ENCODE measurements around the gene HIVEP3. TPM values are rescaled to one million over a fixed set of nuclear protein-coding genes. Genes with fewer than 3 reads are reported as not detected.

Gene HIVEP3
- total RNA-seq, 2 experiments from 2014 or later: 25.3 to 26.2 TPM

GRCh38 chr1:41709331-41709730 is 209.4 kb downstream of the HIVEP3 start:
- CTCF ChIA-PET: interaction anchor here (1.2 kb wide), 1 partner anchor 103 kb away, joined by 4 read pairs; no protein-coding TSS in a partner anchor
- Mint-ChIP-seq H3K4me3 (no peak overlapping the region), H3K4me1 (ENCODE audit: low read depth) (peaks cover 6% of the 10 kb centered on the region), H3K36me3 (peaks cover 4% of the 10 kb centered on the region), H3K27me3 (no peaks in the 10 kb centered on the region), H3K9me3 (no peaks in the 10 kb centered on the region), H3K27ac (no peak overlapping the region)
- DNase-seq: no peak
- POLR2A ChIA-PET: interaction anchor here (1.2 kb wide), 1 partner anchor 10 kb away, joined by 3 read pairs; no protein-coding TSS in a partner anchor
- intact Hi-C loops (cut with micrococcal nuclease): no loop called here

DNA sequence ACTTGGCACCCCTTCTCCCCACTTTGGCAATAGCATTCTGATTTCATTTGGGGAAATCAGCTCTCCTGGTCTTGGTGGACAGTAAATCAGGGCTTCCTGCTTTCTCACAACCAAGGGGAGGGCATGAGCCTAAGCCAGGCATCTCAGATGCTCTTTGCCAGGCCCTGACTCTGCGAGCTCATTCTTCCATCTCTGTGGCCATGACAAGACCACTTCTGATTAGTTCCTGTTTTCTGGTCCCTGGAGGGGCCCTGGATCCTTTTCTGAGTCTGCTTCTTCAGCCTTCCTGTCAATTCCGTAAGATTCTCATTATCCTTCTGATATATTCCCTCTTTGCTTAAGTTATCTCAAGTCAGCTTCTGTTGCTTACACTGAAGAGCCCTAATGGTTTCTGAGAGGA is 210.4 kb downstream of the HIVEP3 start:
- no peak overlapping the region for H3K27ac Mint-ChIP-seq
- DNase-seq: no peak
- POLR2A ChIA-PET: no interaction called here
- no peak overlapping the region for H3K4me3 Mint-ChIP-seq
- intact Hi-C loops (cut with micrococcal nuclease): no loop called here
- H3K9me3 Mint-ChIP-seq: no peaks in the 10 kb centered on the region
- CTCF ChIA-PET: interaction anchor here (0.7 to 1.2 kb wide), 2 partner anchors 104 to 134 kb away, joined by 3 to 4 read pairs; no protein-coding TSS in a partner anchor
- H3K27me3 Mint-ChIP-seq: no peaks in the 10 kb centered on the region
- peaks cover 6% of the 10 kb centered on the region for H3K4me1 Mint-ChIP-seq (ENCODE audit: low read depth)
- H3K36me3 Mint-ChIP-seq: peaks cover 4% of the 10 kb centered on the region

DNA sequence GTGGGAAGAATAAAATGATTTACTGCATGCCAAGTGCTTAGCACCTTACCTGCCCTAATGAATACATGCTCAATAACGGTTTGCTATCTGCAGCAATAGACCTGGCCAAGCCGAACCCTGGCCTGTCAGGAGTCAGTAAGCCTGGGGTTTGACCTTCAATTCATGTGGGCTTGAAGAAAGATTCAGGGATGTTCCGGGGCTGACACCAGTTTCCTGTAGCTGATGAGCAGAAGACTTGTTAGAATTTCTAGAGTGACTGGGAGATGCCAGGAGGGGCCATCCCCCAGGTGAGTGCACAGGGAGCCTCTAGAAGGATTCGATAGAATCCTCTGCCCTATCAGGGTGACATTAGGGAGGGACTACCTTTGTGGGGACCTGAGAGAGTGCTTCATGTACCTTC is 210.9 kb downstream of the HIVEP3 start:
- Mint-ChIP-seq H3K27ac (no peak overlapping the region), H3K9me3 (no peaks in the 10 kb centered on the region), H3K27me3 (no peaks in the 10 kb centered on the region), H3K4me1 (ENCODE audit: low read depth) (peaks cover 6% of the 10 kb centered on the region), H3K36me3 (peaks cover 4% of the 10 kb centered on the region), H3K4me3 (no peak overlapping the region)
- no peak for DNase-seq
- ChIA-PET POLR2A (no interaction called here), CTCF (no interaction called here)
- intact Hi-C loops (cut with micrococcal nuclease): no loop called here

DNA sequence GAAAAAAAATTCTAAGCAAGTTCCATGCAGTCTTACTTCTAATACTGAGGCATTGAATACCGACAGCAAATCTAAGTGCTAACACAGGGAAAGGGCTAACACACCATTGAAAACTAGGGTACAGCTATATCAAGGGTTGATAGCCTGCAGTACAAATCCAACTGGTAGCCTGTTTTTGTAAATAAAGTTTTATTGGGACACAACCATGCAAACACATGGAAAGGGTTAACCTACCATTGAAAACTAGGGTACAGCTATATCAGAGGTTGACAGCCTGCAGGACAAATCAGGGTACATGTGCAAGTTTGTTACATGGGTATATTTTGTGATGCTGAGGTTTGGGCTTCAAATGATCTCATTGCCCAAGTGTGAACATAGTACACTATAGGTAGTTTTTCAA is 212.9 kb downstream of the HIVEP3 start:
- H3K9me3 Mint-ChIP-seq: no peaks in the 10 kb centered on the region
- ChIA-PET POLR2A (no interaction called here), CTCF (interaction anchor here (1.1 kb wide), 1 partner anchor 33 kb away, joined by 3 read pairs; no protein-coding TSS in a partner anchor)
- H3K27me3 Mint-ChIP-seq: no peaks in the 10 kb centered on the region
- peaks cover 4% of the 10 kb centered on the region for H3K36me3 Mint-ChIP-seq
- H3K27ac Mint-ChIP-seq: no peak overlapping the region
- intact Hi-C loops (cut with micrococcal nuclease): no loop called here
- peaks cover 6% of the 10 kb centered on the region for H3K4me1 Mint-ChIP-seq (ENCODE audit: low read depth)
- no peak overlapping the region for H3K4me3 Mint-ChIP-seq
- no peak for DNase-seq

GRCh38 chr1:41704196-41704595 is 214.5 kb downstream of the HIVEP3 start:
- CTCF ChIA-PET: interaction anchor here (1.0 kb wide), 1 partner anchor 108 kb away, joined by 5 read pairs; no protein-coding TSS in a partner anchor

GRCh38 chr1:41702771-41703170 is 216.0 kb downstream of the HIVEP3 start:
- ChIA-PET CTCF (no interaction called here), POLR2A (no interaction called here)
- no peaks in the 10 kb centered on the region for H3K9me3 Mint-ChIP-seq
- intact Hi-C loops (cut with micrococcal nuclease): no loop called here
- H3K4me3 Mint-ChIP-seq: no peak overlapping the region
- H3K27ac Mint-ChIP-seq: no peak overlapping the region
- H3K4me1 Mint-ChIP-seq (ENCODE audit: low read depth): peaks cover 19% of the 10 kb centered on the region
- no peaks in the 10 kb centered on the region for H3K36me3 Mint-ChIP-seq
- DNase-seq: no peak
- H3K27me3 Mint-ChIP-seq: no peaks in the 10 kb centered on the region

More at GRCh38 chr1:41704196-41704595, 214.5 kb downstream of the HIVEP3 start:
- POLR2A ChIA-PET: no interaction called here
- Mint-ChIP-seq H3K27ac (no peak overlapping the region), H3K4me3 (no peak overlapping the region), H3K36me3 (peaks cover 4% of the 10 kb centered on the region), H3K27me3 (no peaks in the 10 kb centered on the region), H3K9me3 (no peaks in the 10 kb centered on the region), H3K4me1 (ENCODE audit: low read depth) (peaks cover 13% of the 10 kb centered on the region)
- intact Hi-C loops (cut with micrococcal nuclease): no loop called here
- no peak for DNase-seq

GRCh38 chr1:41700986-41701535 is 217.7 kb downstream of the HIVEP3 start:
- CTCF ChIA-PET: no interaction called here
- intact Hi-C loops (cut with micrococcal nuclease): no loop called here
- POLR2A ChIA-PET: no interaction called here
- H3K36me3 Mint-ChIP-seq: no peaks in the 10 kb centered on the region
- H3K27me3 Mint-ChIP-seq: no peaks in the 10 kb centered on the region
- no peak for DNase-seq
- no peak overlapping the region for H3K4me3 Mint-ChIP-seq
- H3K4me1 Mint-ChIP-seq (ENCODE audit: low read depth): peaks cover 13% of the 10 kb centered on the region
- H3K27ac Mint-ChIP-seq: no peak overlapping the region
- no peaks in the 10 kb centered on the region for H3K9me3 Mint-ChIP-seq

DNA sequence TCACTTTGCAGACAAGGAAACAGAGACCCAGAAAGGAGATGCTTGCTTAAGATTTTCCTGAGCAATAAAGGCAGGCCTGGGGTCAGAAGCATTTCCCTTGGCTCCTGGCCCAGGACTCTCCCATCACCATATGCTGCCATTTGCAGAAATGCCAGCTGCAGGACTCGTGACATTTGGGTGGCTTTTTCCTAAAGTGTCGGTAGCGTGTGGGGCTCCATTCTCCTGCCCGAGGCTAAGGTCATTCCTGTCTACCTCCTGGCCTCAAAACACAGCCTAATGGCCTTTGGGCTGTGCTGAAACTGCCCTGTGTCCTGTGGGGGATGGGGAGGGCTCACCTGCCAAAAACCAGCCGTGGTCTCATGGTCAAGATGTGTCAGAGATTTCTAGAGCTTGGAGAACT is 218.1 kb downstream of the HIVEP3 start:
- ChIA-PET CTCF (no interaction called here), POLR2A (no interaction called here)
- no peak overlapping the region for H3K4me3 Mint-ChIP-seq
- H3K36me3 Mint-ChIP-seq: no peaks in the 10 kb centered on the region
- DNase-seq: no peak
- no peaks in the 10 kb centered on the region for H3K27me3 Mint-ChIP-seq
- no peak overlapping the region for H3K27ac Mint-ChIP-seq
- H3K9me3 Mint-ChIP-seq: no peaks in the 10 kb centered on the region
- H3K4me1 Mint-ChIP-seq (ENCODE audit: low read depth): peaks cover 13% of the 10 kb centered on the region
- intact Hi-C loops (cut with micrococcal nuclease): no loop called here

DNA sequence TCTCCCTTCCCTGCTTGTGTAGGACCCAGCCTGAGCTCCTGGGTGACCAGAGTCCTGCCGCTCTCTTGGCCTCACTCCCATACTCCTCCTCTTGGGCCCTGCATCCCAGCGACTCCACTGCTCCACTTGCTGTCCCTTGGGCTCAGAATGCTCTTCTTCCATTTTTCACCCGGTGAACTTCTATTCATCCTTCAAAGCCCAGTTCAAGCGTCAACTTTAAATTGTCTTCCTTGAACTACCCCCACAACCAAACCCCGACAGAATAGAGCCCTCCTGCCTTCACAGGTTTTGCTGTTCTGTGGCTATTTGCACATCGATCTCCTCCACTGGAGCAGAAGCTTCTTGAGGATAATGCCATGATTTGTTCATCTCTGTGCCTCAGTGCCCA is 218.9 kb downstream of the HIVEP3 start:
- Mint-ChIP-seq H3K4me3 (no peak overlapping the region), H3K27ac (no peak overlapping the region), H3K9me3 (no peaks in the 10 kb centered on the region), H3K36me3 (no peaks in the 10 kb centered on the region), H3K4me1 (ENCODE audit: low read depth) (peaks cover 13% of the 10 kb centered on the region), H3K27me3 (no peaks in the 10 kb centered on the region)
- intact Hi-C loops (cut with micrococcal nuclease): loop anchor here (2.0 kb wide), 1 partner anchor 19 kb away; no protein-coding TSS in a partner anchor
- ChIA-PET POLR2A (no interaction called here), CTCF (no interaction called here)
- DNase-seq: no peak

DNA sequence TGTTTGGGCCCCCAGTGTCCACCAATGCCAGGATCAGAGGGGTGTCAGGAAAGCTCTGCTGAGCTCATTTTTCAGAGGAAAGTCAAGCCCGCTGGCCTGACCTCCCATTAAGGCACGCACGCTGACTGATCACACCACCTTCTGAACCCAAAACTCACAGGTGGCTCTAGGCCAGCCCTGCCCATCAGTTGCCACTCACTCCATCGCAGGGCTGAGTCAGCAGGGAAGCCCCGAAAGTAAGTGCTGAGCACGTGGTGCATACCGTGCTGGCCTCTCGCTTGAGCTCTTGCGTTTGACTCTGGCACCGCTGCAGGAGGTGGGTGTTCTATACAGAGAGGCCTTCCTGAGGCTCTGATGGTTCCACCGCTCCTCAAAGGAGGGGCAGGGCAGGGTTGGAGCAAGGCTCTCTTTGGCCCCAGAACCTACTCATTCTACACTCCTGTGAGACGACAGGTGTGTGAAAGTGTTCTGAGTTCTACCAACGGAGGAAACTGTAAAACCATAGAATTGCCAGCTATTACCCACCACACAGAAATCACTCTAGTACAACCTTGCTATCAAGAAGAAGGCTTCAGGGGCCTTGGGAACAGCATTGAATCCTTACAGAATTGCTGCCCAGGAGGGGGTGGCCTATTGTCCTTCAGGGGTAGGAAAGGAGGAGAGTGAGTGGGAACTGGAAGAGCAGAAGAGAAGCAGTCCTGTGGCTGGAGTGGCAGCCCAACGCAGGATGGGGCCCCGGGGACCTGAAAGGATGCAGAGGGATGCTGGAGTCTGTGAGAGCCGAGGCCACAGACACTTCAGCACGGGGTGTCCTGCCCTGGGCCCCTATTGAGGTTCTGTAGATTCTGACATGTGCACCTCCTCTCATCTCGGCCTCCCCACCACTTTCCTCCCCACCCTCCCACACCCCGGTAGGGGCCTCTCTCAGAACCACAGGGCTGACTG is 219.5 kb downstream of the HIVEP3 start:
- peak; percentile 64 for DNase-seq
- Mint-ChIP-seq H3K27me3 (no peaks in the 10 kb centered on the region), H3K27ac (no peak overlapping the region), H3K9me3 (no peaks in the 10 kb centered on the region), H3K36me3 (no peaks in the 10 kb centered on the region), H3K4me1 (ENCODE audit: low read depth) (peaks cover 13% of the 10 kb centered on the region), H3K4me3 (no peak overlapping the region)
- intact Hi-C loops (cut with micrococcal nuclease): loop anchor here (2.0 kb wide), 1 partner anchor 20 kb away; no protein-coding TSS in a partner anchor
- ChIA-PET POLR2A (interaction anchor here (0.6 kb wide), 1 partner anchor 11 kb away, joined by 3 read pairs; no protein-coding TSS in a partner anchor), CTCF (interaction anchor here (0.9 kb wide), 1 partner anchor 474 kb away, joined by 3 read pairs; no protein-coding TSS in a partner anchor)

- no peaks in the 10 kb centered on the region for H3K27me3 Mint-ChIP-seq
- H3K27ac Mint-ChIP-seq: no peak overlapping the region
- H3K4me3 Mint-ChIP-seq: no peak overlapping the region
- H3K9me3 Mint-ChIP-seq: no peaks in the 10 kb centered on the region
- H3K4me1 Mint-ChIP-seq (ENCODE audit: low read depth): peaks cover 15% of the 10 kb centered on the region
- CTCF ChIA-PET: no interaction called here
- H3K36me3 Mint-ChIP-seq: no peaks in the 10 kb centered on the region
- POLR2A ChIA-PET: no interaction called here
- no peak for DNase-seq
- intact Hi-C loops (cut with micrococcal nuclease): no loop called here
Observed at GRCh38 chr1:41696381-41696780, 222.3 kb downstream of the HIVEP3 start.

GRCh38 chr1:41695118-41695745 is 223.5 kb downstream of the HIVEP3 start:
- Mint-ChIP-seq H3K4me3 (no peak overlapping the region), H3K9me3 (no peaks in the 10 kb centered on the region), H3K4me1 (ENCODE audit: low read depth) (peaks cover 17% of the 10 kb centered on the region), H3K27ac (no peak overlapping the region), H3K27me3 (no peaks in the 10 kb centered on the region), H3K36me3 (no peaks in the 10 kb centered on the region)
- CTCF ChIA-PET: no interaction called here
- intact Hi-C loops (cut with micrococcal nuclease): no loop called here
- POLR2A ChIA-PET: no interaction called here
- DNase-seq: no peak

All from activated CD4-positive, alpha-beta memory T cell treated with anti-CD3 and anti-CD28 coated beads for 36 hours (primary cell).